Activated T-helper 1 cell treated with anti-CD3 and anti-CD28 coated beads, Interleukin-12 subunit alpha, Interleukin-12 subunit beta, Interleukin-2, Interleukin-4 antibody, amounts not matched to agents 30 ng/mL and 10 ng/mL and 1 ng/mL, durations not matched to agents 14 hours and 24 hours and 36 hours (primary cell): ENCODE measurements around the gene FAM222B. TPM values are rescaled to one million over a fixed set of nuclear protein-coding genes. Genes with fewer than 3 reads are reported as not detected.
A peak's percentile ranks its signal among the peaks of the same experiment; 100 is the strongest.
"Not testable (repeated sequence)": the region's sequence is repeated elsewhere in the genome, so short reads cannot be mapped to it uniquely, and the experiment has no call there.

Experiments used
- DNase-seq: peaks from one replicate; pipeline ENCODE4 v3.0.0; 2021; ENCODE audit warnings: low spot score
- H3K27ac Mint-ChIP-seq: one replicate; pipeline ENCODE4 v1.8.0; 2021; ENCODE audit warnings: mild to moderate bottlenecking, mixed read lengths
- H3K27me3 Mint-ChIP-seq: one replicate; pipeline ENCODE4 v1.8.0; 2022; ENCODE audit warnings: mild to moderate bottlenecking, moderate library complexity, mixed read lengths; ENCODE audit not compliant: insufficient read depth
- H3K36me3 Mint-ChIP-seq: one replicate; pipeline ENCODE4 v1.8.0; 2021; ENCODE audit warnings: low read depth, mixed read lengths
- H3K4me1 Mint-ChIP-seq: one replicate; pipeline ENCODE4 v1.8.0; 2021; ENCODE audit warnings: low read depth, mixed read lengths
- H3K4me3 Mint-ChIP-seq: one replicate; pipeline ENCODE4 v1.8.0; 2021; ENCODE audit warnings: mild to moderate bottlenecking, moderate library complexity, mixed read lengths
- H3K9me3 Mint-ChIP-seq: one replicate; pipeline ENCODE4 v1.8.0; 2021; ENCODE audit warnings: mixed read lengths
- intact Hi-C: fragments of 100-400 bp; cut with micrococcal nuclease; formaldehyde crosslinking; loops from one replicate; pipeline ENCODE4 v1.15.1; 2024
- total RNA-seq: library from RNA; stranded (reverse); gene quantifications from 2 replicates; pipeline ENCODE4 v1.2.3, GENCODE V29; 2022

FAM222B gene
- total RNA-seq, 1 donor from 2014 or later = 27.5 TPM

DNA sequence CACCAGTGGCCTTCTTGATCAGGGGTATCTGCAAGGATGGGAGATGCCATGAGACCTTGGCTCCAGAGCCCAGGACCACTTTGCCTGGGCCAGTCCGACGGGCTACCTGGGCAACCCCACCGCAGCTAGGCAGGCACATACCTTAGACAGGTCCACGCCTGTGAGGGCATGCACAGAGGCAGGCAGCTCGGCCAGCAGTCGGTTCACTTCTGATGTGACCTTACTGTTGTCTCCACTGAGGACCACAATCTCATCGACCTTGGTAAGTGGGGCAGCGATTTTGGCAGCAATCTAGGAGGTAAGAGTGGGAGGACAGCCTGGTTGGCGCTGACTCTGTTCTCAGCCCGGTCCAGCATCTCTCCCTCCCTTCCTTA is 38.0 kb upstream of the FAM222B start:
- DNase-seq = no peak
- Mint-ChIP-seq H3K4me3 (no peak overlapping the region), H3K36me3 (peaks cover 42% of the 10 kb centered on the region), H3K27ac (no peak overlapping the region), H3K27me3 (no peaks in the 10 kb centered on the region), H3K9me3 (no peaks in the 10 kb centered on the region), H3K4me1 (peaks cover 20% of the 10 kb centered on the region)
- intact Hi-C loops = no loop called here

DNA sequence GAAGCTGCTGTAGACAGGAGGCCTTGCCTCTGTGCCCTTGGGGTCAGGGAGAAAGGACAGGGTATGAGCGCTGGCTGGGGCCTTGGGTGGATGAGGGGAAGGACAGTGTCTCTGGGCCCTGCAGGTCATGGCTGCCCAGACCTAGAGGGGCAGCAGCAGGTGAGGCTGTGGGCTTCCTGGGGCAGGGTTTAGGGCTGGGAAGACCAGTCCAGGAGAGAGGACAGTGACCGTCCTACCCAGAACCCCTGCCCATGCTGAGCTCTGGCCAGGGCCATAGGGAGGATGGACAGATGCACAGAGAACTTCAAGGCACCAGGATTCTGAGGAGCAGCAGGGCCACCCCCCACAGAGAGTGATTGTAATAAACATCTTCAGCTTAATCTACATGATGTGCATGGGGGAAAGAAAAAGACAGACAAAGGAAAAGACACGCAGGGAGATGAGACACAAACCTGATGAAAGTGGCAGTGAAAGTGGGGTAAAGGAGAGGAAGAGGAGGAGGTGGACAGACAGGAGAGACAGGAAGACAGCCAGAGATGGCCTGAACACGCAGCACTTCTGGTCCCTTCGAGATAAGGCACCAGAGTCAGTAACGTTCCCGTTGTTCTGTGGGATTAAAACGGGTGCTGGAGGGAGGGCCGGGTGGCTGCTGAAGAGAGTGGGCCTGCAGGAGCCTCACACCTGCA is 37.4 kb upstream of the FAM222B start:
- no peak for DNase-seq
- H3K4me1 Mint-ChIP-seq = peaks cover 20% of the 10 kb centered on the region
- H3K9me3 Mint-ChIP-seq = no peaks in the 10 kb centered on the region
- intact Hi-C loops = no loop called here
- H3K4me3 Mint-ChIP-seq = no peak overlapping the region
- H3K36me3 Mint-ChIP-seq = peaks cover 40% of the 10 kb centered on the region
- H3K27ac Mint-ChIP-seq = no peak overlapping the region
- H3K27me3 Mint-ChIP-seq = no peaks in the 10 kb centered on the region

DNA sequence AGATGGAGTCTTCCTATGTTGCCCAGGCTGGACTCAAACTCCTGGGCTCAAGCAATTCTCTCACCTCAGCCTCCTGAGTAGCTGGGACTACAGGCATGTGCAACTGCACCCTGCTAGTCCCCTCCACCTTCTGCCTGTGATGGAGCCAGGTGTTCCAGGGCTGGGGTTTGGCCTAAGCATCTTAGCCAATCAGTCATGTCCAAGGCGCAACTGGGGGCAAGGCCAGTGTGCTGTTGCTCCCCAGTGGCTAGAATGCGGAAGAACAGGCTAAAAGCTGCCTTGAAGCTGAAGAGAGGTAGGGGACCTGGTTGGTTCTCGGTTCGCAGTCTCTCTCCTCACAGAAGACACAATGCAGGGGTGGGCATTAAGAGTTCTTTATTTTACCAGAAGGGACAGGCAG is 36.4 kb upstream of the FAM222B start:
- Mint-ChIP-seq H3K4me3 (no peak overlapping the region), H3K27ac (no peak overlapping the region), H3K9me3 (no peaks in the 10 kb centered on the region), H3K4me1 (peaks cover 17% of the 10 kb centered on the region), H3K36me3 (peaks cover 35% of the 10 kb centered on the region), H3K27me3 (no peaks in the 10 kb centered on the region)
- intact Hi-C loops = no loop called here
- no peak for DNase-seq

DNA sequence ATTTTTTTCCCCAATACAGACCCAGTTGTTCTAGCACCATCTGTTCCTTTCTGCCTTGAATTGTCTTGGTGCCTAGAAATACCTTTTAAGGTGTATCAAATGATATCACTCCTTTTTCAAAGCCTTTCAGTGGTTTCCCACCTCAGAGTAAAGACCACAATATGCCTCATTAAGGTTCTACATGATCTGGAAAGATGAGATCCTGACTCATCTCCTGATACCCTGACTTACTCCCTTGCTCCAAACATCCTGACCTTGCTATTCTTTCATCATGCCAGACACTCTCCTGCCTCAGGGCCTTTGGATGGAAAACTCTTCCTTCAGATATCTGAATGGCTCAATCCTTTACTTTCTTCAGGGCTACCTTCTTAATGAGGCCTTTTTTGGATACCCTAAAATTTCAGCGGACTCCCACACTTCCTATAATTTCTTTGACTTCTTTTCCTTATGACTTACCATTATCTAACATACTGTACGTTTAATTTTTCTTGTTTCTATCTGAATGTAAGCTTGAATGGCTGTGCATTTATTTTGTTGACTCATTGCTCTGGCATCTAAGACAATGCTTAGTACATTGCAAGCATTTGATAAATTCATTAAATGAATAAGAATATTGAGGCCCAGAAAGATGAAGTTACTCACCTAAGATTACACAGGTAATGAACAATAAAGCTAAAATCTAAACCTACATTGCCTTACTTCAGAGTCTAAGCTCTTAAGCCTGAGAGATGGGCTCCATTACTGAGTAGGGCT is 35.7 kb upstream of the FAM222B start:
- peaks cover 17% of the 10 kb centered on the region for H3K4me1 Mint-ChIP-seq
- H3K4me3 Mint-ChIP-seq = no peak overlapping the region
- H3K9me3 Mint-ChIP-seq = no peaks in the 10 kb centered on the region
- H3K27me3 Mint-ChIP-seq = no peaks in the 10 kb centered on the region
- H3K36me3 Mint-ChIP-seq = peaks cover 34% of the 10 kb centered on the region
- peak overlapping the region; percentile 13 for H3K27ac Mint-ChIP-seq
- intact Hi-C loops = no loop called here
- DNase-seq = no peak

DNA sequence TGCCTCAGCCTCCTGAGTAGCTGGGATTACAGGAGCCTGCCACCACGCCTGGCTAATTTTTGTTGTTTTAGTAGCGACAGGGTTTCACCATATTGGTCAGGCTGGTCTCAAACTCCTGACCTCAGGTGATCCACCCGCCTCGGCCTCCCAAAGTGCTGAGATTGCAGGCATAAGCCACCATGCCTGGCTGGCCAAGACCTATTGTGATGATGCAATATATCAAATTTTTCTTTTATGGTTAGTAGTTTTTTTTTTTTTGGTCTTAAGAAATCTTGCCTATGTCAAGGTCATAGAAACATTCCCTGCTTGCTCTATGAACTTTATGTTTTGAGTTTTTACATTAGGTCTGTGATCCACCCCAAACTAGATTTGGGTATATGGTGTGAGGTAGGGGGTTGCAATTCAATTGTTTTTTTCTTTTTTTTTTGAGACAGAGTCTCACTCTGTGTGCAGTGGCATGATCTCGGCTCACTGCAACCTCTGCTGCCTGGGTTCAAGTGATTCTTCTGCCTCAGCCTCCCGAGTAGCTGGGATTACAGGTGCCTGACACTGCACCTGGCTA is 34.6 kb upstream of the FAM222B start:
- intact Hi-C loops, H3K27me3 Mint-ChIP-seq, H3K4me3 Mint-ChIP-seq: not testable (repeated sequence)

DNA sequence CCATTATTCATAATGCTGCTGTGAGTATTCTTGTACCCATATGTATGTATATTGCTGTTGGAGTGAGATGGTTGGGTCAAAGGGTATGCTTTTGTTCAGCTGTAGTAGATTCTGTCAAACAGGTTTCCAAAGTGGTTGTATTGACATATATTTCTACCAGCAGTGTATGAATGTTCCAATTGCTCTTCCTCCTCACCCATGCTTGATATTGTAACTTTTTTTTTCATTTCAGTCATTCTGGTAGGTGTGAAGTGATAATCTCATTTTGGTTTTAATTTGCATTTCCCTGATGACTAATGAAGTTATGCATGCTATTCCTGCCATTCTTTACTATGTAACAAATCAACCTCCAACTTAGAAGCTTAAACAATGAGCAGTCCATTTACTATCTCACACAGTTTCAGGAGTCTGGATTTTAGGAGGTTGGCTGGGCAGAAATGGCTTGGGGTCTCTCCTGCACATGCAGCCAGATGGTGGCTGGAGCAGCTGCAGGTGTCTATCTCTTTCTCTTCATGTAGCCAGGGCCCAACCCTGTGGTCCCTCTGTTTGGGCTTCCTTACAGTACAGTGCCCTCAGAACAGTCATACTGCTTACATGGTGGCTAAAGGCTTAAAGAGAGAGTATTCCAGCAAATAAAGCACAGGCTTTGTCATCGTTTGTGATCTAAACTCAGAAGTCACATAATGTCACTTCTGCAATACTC is 33.4 kb upstream of the FAM222B start:
- intact Hi-C loops = no loop called here
- no peaks in the 10 kb centered on the region for H3K9me3 Mint-ChIP-seq

More for the DNA sequence above, 34.6 kb upstream of the FAM222B start:
- H3K4me1 Mint-ChIP-seq = peaks cover 17% of the 10 kb centered on the region
- DNase-seq, H3K9me3 Mint-ChIP-seq, H3K27ac Mint-ChIP-seq: not testable (repeated sequence)
- peaks cover 24% of the 10 kb centered on the region for H3K36me3 Mint-ChIP-seq

DNA sequence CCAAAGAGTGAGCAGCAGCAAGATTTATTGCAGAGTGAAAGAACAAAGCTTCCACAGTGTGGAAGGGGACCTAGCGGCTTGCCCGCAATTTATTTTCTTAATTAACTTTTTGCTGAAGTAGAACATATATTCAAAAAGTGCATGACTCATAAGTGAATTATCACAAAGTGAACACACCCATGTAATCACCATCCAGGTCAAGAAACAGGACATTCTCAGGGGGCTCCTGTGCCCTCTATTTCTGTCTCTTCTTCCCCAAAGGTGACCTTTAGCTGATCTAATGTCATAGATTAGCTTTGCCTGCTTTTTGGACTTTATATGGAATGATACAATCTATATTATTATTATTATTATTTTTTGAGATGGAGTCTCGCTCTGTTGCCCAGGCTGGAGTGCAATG is 32.2 kb upstream of the FAM222B start:
- Mint-ChIP-seq H3K27ac (no peak overlapping the region), H3K4me3 (no peak overlapping the region), H3K4me1 (peaks cover 24% of the 10 kb centered on the region), H3K36me3 (peaks cover 16% of the 10 kb centered on the region), H3K27me3 (no peaks in the 10 kb centered on the region), H3K9me3 (no peaks in the 10 kb centered on the region)
- no peak for DNase-seq
- intact Hi-C loops = no loop called here

More for the DNA sequence above, 33.4 kb upstream of the FAM222B start:
- no peak for DNase-seq
- peaks cover 19% of the 10 kb centered on the region for H3K36me3 Mint-ChIP-seq
- H3K4me1 Mint-ChIP-seq = peaks cover 22% of the 10 kb centered on the region
- H3K27me3 Mint-ChIP-seq = no peaks in the 10 kb centered on the region
- H3K27ac Mint-ChIP-seq = no peak overlapping the region
- no peak overlapping the region for H3K4me3 Mint-ChIP-seq

DNA sequence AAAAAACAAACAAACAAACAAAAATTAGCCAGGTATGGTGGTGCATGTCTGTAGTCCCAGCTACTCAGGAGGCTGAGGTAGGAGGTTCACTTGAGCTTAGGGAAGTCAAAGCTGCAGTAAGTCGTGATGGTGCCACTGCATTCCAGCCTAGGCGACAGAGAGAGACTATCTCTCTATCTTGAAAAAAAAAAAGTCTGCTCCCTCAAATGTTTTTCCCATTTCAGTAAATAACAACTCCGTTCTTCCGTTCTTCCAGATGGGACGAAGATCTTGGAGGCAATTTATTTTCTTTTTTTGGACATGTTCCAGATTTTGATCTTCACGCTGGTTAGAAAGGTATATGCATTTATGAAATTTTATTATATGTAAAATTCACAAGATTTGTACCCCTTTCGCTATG is 31.2 kb upstream of the FAM222B start:
- DNase-seq = no peak
- intact Hi-C loops = no loop called here
- no peak overlapping the region for H3K4me3 Mint-ChIP-seq

DNA sequence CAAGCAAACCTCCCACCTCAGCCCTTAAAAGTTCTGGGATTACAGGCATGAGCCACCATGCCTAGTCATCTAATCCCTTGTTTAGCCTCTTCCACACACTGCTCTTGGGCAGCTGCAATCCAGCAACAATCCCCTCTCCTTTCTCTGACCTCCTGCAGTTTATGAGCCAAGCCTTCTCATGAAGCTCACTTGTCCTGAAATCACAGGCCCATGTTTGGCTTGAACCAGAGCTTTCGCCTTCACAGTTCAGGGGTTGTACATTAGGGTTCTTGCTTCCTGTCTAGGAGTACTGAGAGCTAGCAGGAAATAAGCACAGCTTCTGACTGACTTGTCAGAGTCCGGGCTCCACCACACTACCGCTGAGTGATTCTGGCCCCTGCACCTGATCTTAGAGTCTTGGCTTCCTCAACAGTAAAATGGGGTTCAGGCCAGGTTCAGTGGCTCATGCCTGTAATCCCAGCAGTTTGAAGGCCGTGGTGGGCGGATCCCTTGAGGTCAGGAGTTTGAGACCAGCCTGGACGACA is 28.5 kb upstream of the FAM222B start:
- H3K27ac Mint-ChIP-seq = peak overlapping the region; percentile 96
- intact Hi-C loops = no loop called here
- no peaks in the 10 kb centered on the region for H3K27me3 Mint-ChIP-seq
- DNase-seq = peak; percentile 44
- H3K9me3 Mint-ChIP-seq = no peaks in the 10 kb centered on the region
- peaks cover 14% of the 10 kb centered on the region for H3K4me1 Mint-ChIP-seq
- H3K36me3 Mint-ChIP-seq = peaks cover 2% of the 10 kb centered on the region
- H3K4me3 Mint-ChIP-seq = peak overlapping the region; percentile 41

More for the DNA sequence above, 31.2 kb upstream of the FAM222B start:
- H3K27me3 Mint-ChIP-seq = no peaks in the 10 kb centered on the region
- peaks cover 12% of the 10 kb centered on the region for H3K36me3 Mint-ChIP-seq
- no peaks in the 10 kb centered on the region for H3K9me3 Mint-ChIP-seq
- peaks cover 24% of the 10 kb centered on the region for H3K4me1 Mint-ChIP-seq
- H3K27ac Mint-ChIP-seq = no peak overlapping the region

DNA sequence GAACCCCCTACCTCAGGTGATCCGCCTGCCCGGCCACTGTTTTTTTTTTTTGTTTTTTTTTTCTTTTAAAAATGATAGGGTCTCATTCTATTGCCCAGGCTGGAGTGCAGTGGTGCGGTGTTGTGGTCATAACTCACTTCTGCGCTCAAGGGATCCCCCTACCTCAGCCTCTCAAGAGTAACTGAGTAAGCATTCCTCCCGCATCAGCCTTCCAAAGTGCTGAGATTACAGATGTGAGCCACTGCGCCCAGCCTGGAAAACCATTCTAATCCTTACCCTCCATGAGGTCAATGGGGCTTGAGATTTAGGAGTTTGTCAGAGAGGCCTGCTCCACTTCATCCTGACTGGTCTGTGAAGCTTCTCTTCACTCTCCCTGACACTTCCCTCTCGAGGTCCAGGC is 24.7 kb upstream of the FAM222B start:
- Mint-ChIP-seq H3K4me3 (no peak overlapping the region), H3K9me3 (no peaks in the 10 kb centered on the region), H3K27ac (no peak overlapping the region), H3K27me3 (no peaks in the 10 kb centered on the region), H3K4me1 (peaks cover 13% of the 10 kb centered on the region), H3K36me3 (peaks cover 2% of the 10 kb centered on the region)
- DNase-seq = no peak
- intact Hi-C loops = no loop called here

DNA sequence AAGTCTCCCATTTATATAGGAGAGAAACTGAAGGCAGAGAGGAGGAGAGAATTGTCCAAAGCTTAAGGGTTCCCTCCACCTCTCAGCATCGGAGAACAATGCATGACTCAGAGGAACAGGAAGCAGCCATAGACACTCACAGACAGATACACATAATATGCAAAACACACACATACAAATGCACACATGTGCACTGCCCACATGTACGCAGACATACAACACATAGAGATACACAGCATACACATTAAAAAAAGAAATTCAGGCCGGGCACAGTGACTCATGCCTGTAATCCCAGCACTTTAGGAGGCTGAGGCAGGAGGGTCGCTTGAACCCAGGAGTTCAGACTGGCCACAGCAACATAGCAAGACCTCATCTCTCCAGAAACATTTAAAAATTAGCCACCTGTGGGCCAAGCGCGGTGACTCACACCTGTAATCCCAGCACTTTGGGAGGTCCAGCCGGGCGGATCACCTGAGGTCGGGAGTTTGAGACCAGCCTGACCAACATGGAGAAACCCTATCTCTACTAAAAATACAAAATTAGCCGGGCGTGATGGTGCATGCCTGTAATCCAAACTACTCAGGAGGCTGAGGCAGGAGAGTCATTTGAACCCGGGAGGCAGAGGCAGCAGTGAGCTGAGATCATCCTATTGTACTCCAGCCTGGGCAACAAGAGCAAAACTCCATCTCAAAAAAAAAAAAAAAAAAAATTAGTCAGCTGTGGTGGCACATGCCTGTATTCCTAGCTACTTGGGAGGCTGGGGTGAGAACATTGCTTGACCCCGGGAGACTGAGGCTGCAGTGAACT is 23.6 kb upstream of the FAM222B start:
- Mint-ChIP-seq H3K27me3 (no peaks in the 10 kb centered on the region), H3K9me3 (no peaks in the 10 kb centered on the region), H3K4me3 (no peak overlapping the region), H3K27ac (no peak overlapping the region), H3K36me3 (peaks cover 5% of the 10 kb centered on the region), H3K4me1 (peaks cover 9% of the 10 kb centered on the region)
- intact Hi-C loops = no loop called here
- DNase-seq = no peak
